ENCODE data around the gene WNT7B.

DNA sequence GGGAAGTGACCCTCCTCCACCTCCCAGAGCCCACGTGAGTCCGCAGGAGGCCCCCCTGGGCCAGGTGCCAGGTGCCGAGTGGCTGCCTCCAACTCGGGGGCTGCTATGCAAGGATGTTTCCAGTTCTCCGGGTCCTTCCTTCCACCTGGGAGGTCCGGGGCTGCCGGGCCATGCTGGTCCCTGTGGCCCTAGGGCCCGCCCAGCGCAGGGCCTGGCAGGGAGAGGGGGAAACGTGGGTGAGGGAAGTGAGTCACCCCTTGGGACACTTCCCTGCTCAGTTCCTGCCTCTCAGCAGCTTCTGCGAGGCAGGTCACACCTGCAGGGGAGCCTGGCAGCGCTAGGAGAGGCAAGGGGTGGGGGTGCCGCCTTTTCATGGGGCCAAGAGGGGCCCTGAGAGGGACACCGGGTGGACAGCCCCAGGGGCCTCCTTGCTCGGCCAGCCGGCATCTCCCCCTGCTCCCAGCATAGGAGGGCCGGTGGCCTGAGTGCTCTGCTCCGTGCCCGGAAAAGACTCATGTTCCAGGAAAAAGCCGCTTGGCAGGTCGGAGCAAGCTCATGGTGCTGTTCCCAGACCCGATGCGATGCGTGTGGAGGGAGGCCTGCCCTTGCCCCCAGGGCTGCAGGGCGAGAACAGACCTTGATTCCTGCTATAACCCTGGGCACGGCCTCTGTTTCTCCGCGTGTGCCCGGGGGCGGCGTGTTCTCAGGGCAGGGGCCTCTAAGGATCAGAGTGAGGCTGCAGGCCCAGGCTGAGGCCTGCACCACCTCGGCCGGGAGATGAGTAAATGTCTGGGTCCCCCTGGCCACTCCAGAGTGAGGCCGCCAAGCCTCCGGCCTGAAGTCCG is 30.3 kb upstream of the WNT7B start:
- TF ChIP-seq POLR2A (IDR thresholded peaks at IDR 0.05) (no peak), CTCF (IDR thresholded peaks at IDR 0.05) (no peak), POLR2AphosphoS5 (IDR thresholded peaks at IDR 0.05) (peak; percentile 46 to 84 (median 58)), EP300 (IDR thresholded peaks at IDR 0.05) (no peak)

Measured in stomach (tissue), 4 donors.